HCT116 (cell line): ENCODE data around the gene RAB27A.

Experiments
- ATF3 ChIP-seq: IDR thresholded peaks from 2 replicates; pipeline ENCODE4 v1.6.1; 2012
- CTCF ChIP-seq, 3 experiments: fragments of 200-600 bp in 1 of 3; sonication (generic) in 1 of 3; IDR thresholded peaks in 2 of 3; conservative IDR thresholded peaks in 1 of 3; 2 replicates each; pipeline ENCODE4 v1.5.1; 2012 to 2017; ENCODE audit warnings: low read depth in 2 of 3, low read length in 2 of 3, antibody characterized with exemption in 1 of 3, borderline replicate concordance in 1 of 3, control low read depth in 1 of 3, mild to moderate bottlenecking in 1 of 3, mixed read lengths in 1 of 3, mixed run types in 1 of 3, moderate library complexity in 1 of 3; ENCODE audit not compliant: insufficient read depth in 1 of 3
- EGR1 ChIP-seq: IDR thresholded peaks from 2 replicates; pipeline ENCODE4 v1.6.1; 2012; ENCODE audit warnings: low read depth
- EZH2 ChIP-seq: fragments of 200-600 bp; sonication (generic); IDR thresholded peaks from 2 replicates; pipeline ENCODE4 v1.6.1; 2017; ENCODE audit warnings: antibody characterized with exemption, mixed run types
- EZH2phosphoT487 ChIP-seq: fragments of 200-600 bp; IDR thresholded peaks from 2 replicates; pipeline ENCODE4 v1.6.1; 2018; ENCODE audit warnings: antibody characterized with exemption, borderline replicate concordance
- FOSL1 ChIP-seq: IDR thresholded peaks from 2 replicates; pipeline ENCODE4 v1.6.1; 2012; ENCODE audit warnings: low read depth
- POLR2A ChIP-seq: IDR thresholded peaks from 2 replicates; pipeline ENCODE4 v1.7.0; 2011; ENCODE audit warnings: borderline replicate concordance; ENCODE audit not compliant: insufficient read depth, insufficient read length; ENCODE audit errors: extremely low read depth
- POLR2AphosphoS5 ChIP-seq: IDR thresholded peaks from 2 replicates; pipeline ENCODE4 v1.6.1; 2011; ENCODE audit warnings: mild to moderate bottlenecking, low read depth, low read length, moderate library complexity
- SIN3A ChIP-seq: IDR thresholded peaks from 2 replicates; pipeline ENCODE4 v1.6.1; 2012; ENCODE audit warnings: low read depth
- SP1 ChIP-seq: IDR thresholded peaks from 2 replicates; pipeline ENCODE4 v1.6.1; 2012; ENCODE audit warnings: low read depth
- SRF ChIP-seq: IDR thresholded peaks from 2 replicates; pipeline ENCODE4 v1.6.1; 2012; ENCODE audit warnings: low read depth
- TCF7L2 ChIP-seq: IDR thresholded peaks from 2 replicates; pipeline ENCODE4 v1.7.0; 2011; ENCODE audit warnings: borderline replicate concordance, inconsistent platforms; ENCODE audit not compliant: insufficient read depth, insufficient read length; ENCODE audit errors: extremely low read depth
- YY1 ChIP-seq: IDR thresholded peaks from 2 replicates; pipeline ENCODE4 v1.6.1; 2011; ENCODE audit warnings: low read length, low read depth, moderate library complexity, mild to moderate bottlenecking; ENCODE audit not compliant: insufficient replicate concordance; ENCODE audit errors: extremely low read depth
- ZBTB33 ChIP-seq: IDR thresholded peaks from 2 replicates; pipeline ENCODE4 v1.6.1; 2011; ENCODE audit warnings: mild to moderate bottlenecking, low read length, moderate library complexity; ENCODE audit not compliant: insufficient replicate concordance; ENCODE audit errors: extremely low read depth

- TF ChIP-seq EZH2 (no peak), CTCF (IDR thresholded peaks at IDR 0.05 in 2 of 3, conservative IDR thresholded peaks at IDR 0.05 in 1 of 3; ENCODE audit: borderline replicate concordance in 1 of 3, insufficient read depth in 1 of 3, low read depth in 2 of 3, low read length in 2 of 3) (no peak), SIN3A (no peak), TCF7L2 (no peak), POLR2A (no peak), SRF (no peak), SP1 (no peak), EZH2phosphoT487 (no peak), ZBTB33 (no peak), POLR2AphosphoS5 (no peak), YY1 (no peak), EGR1 (no peak), FOSL1 (no peak), ATF3 (no peak)
Observed at GRCh38 chr15:55241186-55241585, 48.4 kb downstream of the RAB27A start.
